Tibial artery (tissue), 4 donors: ENCODE data around the gene PSMB2.

Experiments
- DNase-seq, 2 donors: peaks; one replicate each; pipeline ENCODE4 v3.0.0-alpha.2; 2019
- H3K27ac ChIP-seq, 2 donors: fragments of 200-600 bp; sonication (generic) in 1 of 2; 1 replicate in 1 of 2; 2 replicates in 1 of 2; pipeline ENCODE4 v1.5.1; 2018 to 2019; ENCODE audit warnings: mild to moderate bottlenecking in 1 of 2
- H3K27me3 ChIP-seq, 2 donors: fragments of 200-600 bp; sonication (generic) in 1 of 2; one replicate each; pipeline versions ENCODE4 v1.5.1 to v1.6.0; 2016 to 2019
- H3K36me3 ChIP-seq, 3 donors: fragments of 200-600 bp; sonication (generic) in 2 of 3; one replicate each; pipeline ENCODE4 v1.5.1; 2016 to 2019; ENCODE audit warnings: mild to moderate bottlenecking in 2 of 3
- H3K4me1 ChIP-seq, 4 donors: fragments of 200-600 bp; sonication (generic) in 2 of 4; 1 replicate in 3 of 4; 2 replicates in 1 of 4; pipeline ENCODE4 v1.5.1; 2016 to 2019
- H3K4me3 ChIP-seq, 2 donors: fragments of 200-600 bp; sonication (generic) in 1 of 2; 1 replicate in 1 of 2; 2 replicates in 1 of 2; pipeline ENCODE4 v1.5.1; 2018 to 2019; ENCODE audit warnings: mild to moderate bottlenecking in 2 of 2
- H3K9me3 ChIP-seq, 3 donors: fragments of 200-600 bp; sonication (generic) in 1 of 3; one replicate each; pipeline ENCODE4 v1.5.1; 2016 to 2019
- CTCF ChIP-seq, 2 experiments: fragments of 200-600 bp in 1 of 2; fragments of 450-650 bp in 1 of 2; IDR thresholded peaks; one replicate each; pipeline ENCODE4 v1.5.1; 2017 to 2019; ENCODE audit warnings: antibody characterized with exemption in 2 of 2, mild to moderate bottlenecking in 1 of 2, moderate library complexity in 1 of 2
- intact Hi-C: fragments of 100-400 bp; cut with DNase I; formaldehyde crosslinking; loops from one replicate; pipeline ENCODE4 v1.15.0; 2023; ENCODE audit warnings: low total_unique reads

PSMB2 gene

GRCh38 chr1:35615440-35615839 lies 25.9 kb downstream of the PSMB2 start:
- Histone ChIP-seq H3K36me3 (peaks cover 11 to 77% (median 31%) of the 10 kb centered on the region in 3 donors), H3K27me3 (no peaks in the 10 kb centered on the region), H3K9me3 (no peaks in the 10 kb centered on the region), H3K4me3 (no peak overlapping the region), H3K27ac (no peak overlapping the region), H3K4me1 (no peaks in the 10 kb centered on the region)
- intact Hi-C loops, result no loop called here
- DNase-seq, result no peak
- TF ChIP-seq CTCF (IDR thresholded peaks at IDR 0.05), result no peak

GRCh38 chr1:35611655-35612054 lies 29.7 kb downstream of the PSMB2 start:
- intact Hi-C loops, result no loop called here
- Histone ChIP-seq H3K9me3 (no peaks in the 10 kb centered on the region), H3K27ac (no peak overlapping the region), H3K4me3 (no peak overlapping the region), H3K4me1 (no peaks in the 10 kb centered on the region), H3K36me3 (peaks cover 34 to 78% (median 61%) of the 10 kb centered on the region in 3 donors), H3K27me3 (no peaks in the 10 kb centered on the region)
- no peak for DNase-seq
- TF ChIP-seq CTCF (IDR thresholded peaks at IDR 0.05), result no peak

- H3K27me3 ChIP-seq, result no peaks in the 10 kb centered on the region
- TF ChIP-seq CTCF (IDR thresholded peaks at IDR 0.05), result no peak
- H3K4me1 ChIP-seq, result no peaks in the 10 kb centered on the region
- no peak overlapping the region for H3K27ac ChIP-seq
- H3K9me3 ChIP-seq, result no peaks in the 10 kb centered on the region
- H3K4me3 ChIP-seq, result no peak overlapping the region
- intact Hi-C loops, result no loop called here
- DNase-seq, result no peak
- H3K36me3 ChIP-seq, result peaks cover 70 to 85% (median 85%) of the 10 kb centered on the region in 3 donors
Measured at GRCh38 chr1:35605867-35606182, 35.5 kb downstream of the PSMB2 start.

GRCh38 chr1:35605071-35605866 lies 36.1 kb downstream of the PSMB2 start:
- Histone ChIP-seq H3K27ac (no peak overlapping the region), H3K27me3 (no peaks in the 10 kb centered on the region), H3K4me1 (no peaks in the 10 kb centered on the region), H3K9me3 (no peaks in the 10 kb centered on the region), H3K4me3 (no peak overlapping the region), H3K36me3 (peaks cover 70 to 84% (median 80%) of the 10 kb centered on the region in 3 donors)
- intact Hi-C loops, result no loop called here
- no peak for DNase-seq
- no peak for TF ChIP-seq CTCF (IDR thresholded peaks at IDR 0.05)

- Histone ChIP-seq H3K27ac (no peak overlapping the region), H3K27me3 (no peaks in the 10 kb centered on the region), H3K4me1 (no peaks in the 10 kb centered on the region), H3K9me3 (no peaks in the 10 kb centered on the region), H3K4me3 (no peak overlapping the region), H3K36me3 (peaks cover 65 to 83% (median 76%) of the 10 kb centered on the region in 3 donors)
- no peak for DNase-seq
- TF ChIP-seq CTCF (IDR thresholded peaks at IDR 0.05), result no peak
- intact Hi-C loops, result no loop called here
Measured at GRCh38 chr1:35603941-35604340, 37.4 kb downstream of the PSMB2 start.
